NB4 (cell line): ENCODE results near the gene ZFHX2.
"Not testable (repeated sequence)": the region's sequence is repeated elsewhere in the genome, so short reads cannot be mapped to it uniquely, and the experiment has no call there.

Experiments used
- DNase-seq: peaks from one replicate; pipeline ENCODE4 v3.0.0; 2010; ENCODE audit warnings: low read depth
- H3K4me3 ChIP-seq: one replicate; pipeline ENCODE4 v1.5.1; 2011; ENCODE audit warnings: mild to moderate bottlenecking, low read depth, low read length, moderate library complexity
- MYC ChIP-seq: IDR thresholded peaks from 2 replicates; pipeline ENCODE4 v1.6.1; 2011; ENCODE audit warnings: low read depth, low read length
- POLR2A ChIP-seq: IDR thresholded peaks from 2 replicates; pipeline ENCODE4 v1.6.1; 2011; ENCODE audit warnings: mild to moderate bottlenecking; ENCODE audit not compliant: insufficient read length; ENCODE audit errors: extremely low read depth
- TF ChIP-seq, protein P1 (sequence below): IDR thresholded peaks from one replicate; pipeline ENCODE4 v1.5.1; 2012; ENCODE audit warnings: low read depth, low read length
- TF ChIP-seq, protein P2 (sequence below): IDR thresholded peaks from 2 replicates; pipeline ENCODE4 v1.6.1; 2011; ENCODE audit warnings: low read depth, low read length

Gene ZFHX2

DNA sequence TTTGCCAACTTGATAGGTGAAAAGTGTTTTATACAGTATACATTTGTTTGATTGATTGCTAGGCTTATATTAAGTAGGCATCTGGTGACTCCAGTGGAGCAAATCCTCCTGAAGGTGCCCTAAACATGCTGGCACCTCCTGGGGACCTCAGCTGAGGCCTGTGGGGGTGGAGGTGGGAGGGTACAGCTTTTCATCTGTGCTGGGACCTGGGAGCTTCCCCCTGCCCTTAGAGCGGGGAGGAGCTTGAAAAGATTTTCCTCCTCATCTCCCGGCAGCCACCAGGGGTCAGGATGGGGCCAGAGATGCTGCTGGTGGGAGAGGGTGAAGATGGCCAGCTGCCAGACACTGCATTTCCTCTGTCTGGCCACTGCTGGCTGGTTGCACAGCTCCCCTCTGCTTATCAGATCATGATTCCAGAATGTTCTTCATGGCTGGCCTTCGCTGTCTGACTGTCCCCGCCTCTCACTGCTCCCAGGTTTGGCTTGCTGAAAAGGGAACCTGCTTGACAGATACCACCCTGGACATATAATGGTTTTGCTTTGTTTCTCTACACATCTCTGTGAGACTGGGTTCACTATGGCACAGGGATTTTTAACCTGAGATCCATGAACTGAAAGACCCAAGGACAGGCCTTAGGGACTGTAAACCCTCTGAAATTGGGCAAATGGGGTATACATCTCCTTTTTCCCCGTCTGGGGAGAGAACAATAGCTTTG is 37.5 kb upstream of the ZFHX2 start:
- H3K4me3 ChIP-seq = no peak overlapping the region
- TF ChIP-seq, protein P1, sequence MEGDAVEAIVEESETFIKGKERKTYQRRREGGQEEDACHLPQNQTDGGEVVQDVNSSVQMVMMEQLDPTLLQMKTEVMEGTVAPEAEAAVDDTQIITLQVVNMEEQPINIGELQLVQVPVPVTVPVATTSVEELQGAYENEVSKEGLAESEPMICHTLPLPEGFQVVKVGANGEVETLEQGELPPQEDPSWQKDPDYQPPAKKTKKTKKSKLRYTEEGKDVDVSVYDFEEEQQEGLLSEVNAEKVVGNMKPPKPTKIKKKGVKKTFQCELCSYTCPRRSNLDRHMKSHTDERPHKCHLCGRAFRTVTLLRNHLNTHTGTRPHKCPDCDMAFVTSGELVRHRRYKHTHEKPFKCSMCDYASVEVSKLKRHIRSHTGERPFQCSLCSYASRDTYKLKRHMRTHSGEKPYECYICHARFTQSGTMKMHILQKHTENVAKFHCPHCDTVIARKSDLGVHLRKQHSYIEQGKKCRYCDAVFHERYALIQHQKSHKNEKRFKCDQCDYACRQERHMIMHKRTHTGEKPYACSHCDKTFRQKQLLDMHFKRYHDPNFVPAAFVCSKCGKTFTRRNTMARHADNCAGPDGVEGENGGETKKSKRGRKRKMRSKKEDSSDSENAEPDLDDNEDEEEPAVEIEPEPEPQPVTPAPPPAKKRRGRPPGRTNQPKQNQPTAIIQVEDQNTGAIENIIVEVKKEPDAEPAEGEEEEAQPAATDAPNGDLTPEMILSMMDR = peak; percentile 76
- no peak for TF ChIP-seq POLR2A
- TF ChIP-seq, protein P2, sequence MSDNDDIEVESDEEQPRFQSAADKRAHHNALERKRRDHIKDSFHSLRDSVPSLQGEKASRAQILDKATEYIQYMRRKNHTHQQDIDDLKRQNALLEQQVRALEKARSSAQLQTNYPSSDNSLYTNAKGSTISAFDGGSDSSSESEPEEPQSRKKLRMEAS = peak; percentile 31; the same call in 1 of the 2 replicates
- TF ChIP-seq MYC = peak; percentile 54
- peak; percentile 81 for DNase-seq

DNA sequence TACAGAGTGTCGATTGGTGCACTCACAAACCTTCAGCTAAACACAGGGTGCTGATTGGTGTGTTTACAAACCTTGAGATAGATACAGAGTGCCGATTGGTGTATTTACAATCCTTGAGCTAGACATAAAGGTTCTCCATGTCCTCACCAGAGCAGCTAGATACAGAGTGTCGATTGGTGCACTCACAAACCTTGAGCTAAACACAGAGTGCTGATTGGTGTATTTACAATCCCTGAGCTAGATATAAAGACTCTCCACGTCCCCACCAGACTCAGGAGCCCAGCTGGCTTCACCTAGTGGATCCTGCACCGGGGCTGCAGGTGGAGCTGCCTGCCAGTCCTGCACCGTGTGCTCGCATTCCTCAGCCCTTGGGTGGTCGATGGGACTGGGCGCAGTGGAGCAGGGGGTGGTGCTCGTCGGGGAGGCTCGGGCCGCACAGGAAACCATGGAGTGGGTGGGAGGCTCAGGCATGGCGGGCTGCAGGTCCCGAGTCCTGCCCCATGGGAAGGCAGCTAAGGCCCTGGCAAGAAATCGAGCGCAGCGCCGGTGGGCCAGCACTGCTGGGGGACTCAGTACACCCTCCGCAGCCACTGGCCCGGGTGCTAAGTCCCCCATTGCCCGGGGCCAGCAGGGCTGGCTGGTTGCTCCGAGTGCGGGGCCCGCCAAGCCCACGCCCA is 33.1 kb upstream of the ZFHX2 start:
- not testable (repeated sequence) for DNase-seq, H3K4me3 ChIP-seq

DNA sequence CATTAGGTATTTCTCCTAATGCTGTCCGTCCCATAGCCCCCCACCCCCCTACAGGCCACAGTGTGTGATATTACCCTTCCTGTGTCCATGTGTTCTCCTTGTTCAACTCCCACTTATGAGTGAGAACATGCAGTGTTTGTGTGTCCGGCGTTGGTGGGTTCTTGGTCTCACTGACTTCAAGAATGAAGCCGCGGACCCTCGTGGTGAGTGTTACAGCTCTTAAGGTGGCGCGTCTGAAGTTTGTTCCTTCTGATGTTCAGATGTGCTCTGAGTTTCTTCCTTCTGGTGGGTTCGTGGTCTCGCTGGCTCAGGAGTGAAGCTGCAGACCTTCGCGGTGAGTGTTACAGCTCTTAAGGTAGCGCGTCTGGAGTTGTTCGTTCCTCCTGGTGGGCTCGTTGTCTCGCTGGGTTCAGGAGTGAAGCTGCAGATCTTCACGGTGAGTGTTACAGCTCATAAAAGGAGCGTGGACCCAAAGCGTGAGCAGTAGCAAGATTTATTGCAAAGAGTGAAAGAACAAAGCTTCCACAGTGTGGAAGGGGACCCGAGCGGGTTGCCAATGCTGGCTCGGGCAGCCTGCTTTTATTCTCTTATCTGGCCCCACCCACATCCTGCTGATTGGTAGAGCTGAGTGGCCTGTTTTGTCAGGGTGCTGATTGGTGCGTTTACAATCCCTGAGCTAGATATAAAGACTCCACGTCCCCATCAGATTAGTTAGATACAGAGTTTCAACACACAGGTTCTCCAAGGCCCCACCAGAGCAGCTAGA is 32.4 kb upstream of the ZFHX2 start:
- DNase-seq, H3K4me3 ChIP-seq: not testable (repeated sequence)

DNA sequence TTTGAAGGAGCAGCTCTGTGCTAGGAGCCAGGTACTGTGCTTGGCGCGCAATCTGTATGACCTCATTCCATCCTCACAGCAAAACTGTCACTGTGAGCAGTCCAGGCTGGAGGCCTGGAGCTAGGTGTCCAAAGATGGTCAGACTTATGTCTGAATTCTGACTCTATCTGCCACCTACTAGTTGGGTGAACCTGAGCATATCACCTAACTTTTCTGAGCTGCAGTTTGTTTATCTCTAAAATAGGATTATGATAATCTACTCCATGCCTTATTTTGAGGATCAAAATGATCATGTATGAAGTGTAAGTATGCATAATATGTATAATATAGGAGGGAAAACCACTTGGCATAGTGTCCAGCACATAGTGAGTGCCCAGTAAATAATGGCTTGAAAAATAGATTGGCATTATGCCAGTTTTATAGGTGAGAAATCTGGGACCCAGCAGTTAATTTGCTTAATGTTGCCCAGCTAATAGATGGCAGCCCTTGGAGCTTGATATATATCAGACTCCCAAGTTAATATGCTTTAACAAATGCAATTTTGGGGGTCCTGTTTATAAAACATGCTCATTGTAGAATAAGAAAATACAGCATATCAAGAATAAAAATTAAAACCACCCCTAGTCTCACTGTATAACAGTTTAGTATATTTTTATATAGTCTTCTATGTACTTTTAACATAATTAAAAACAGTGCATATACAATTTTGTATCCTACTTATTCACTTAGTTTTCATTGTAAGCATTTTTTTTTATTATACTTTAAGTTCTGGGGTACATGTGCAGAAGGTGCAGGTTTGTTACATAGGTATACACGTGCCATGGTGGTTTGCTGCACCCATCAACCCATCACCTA is 31.6 kb upstream of the ZFHX2 start:
- TF ChIP-seq MYC (no peak), POLR2A (no peak)
- TF ChIP-seq, protein P1 = no peak
- TF ChIP-seq, protein P2 = no peak
- DNase-seq = no peak
- H3K4me3 ChIP-seq = no peak overlapping the region

DNA sequence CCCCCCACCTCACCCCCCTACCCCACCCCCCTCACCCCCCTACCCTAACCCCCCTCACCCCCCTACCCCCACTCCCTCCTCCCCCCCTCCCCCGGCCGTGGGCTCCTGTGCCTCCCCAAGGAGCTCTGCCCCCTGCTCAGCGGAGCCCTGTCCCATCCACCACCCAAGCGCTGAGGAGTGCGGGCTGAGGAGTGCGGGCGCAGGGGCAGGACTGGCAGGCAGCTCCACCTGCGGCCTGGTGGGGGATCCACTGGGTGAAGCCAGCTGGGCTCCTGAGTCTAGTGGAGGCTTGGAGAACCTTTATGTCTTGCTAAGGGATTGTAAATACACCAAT is 29.4 kb upstream of the ZFHX2 start:
- DNase-seq = no peak
- TF ChIP-seq POLR2A (no peak), MYC (no peak)
- TF ChIP-seq, protein P1 = no peak
- TF ChIP-seq, protein P2 = no peak

DNA sequence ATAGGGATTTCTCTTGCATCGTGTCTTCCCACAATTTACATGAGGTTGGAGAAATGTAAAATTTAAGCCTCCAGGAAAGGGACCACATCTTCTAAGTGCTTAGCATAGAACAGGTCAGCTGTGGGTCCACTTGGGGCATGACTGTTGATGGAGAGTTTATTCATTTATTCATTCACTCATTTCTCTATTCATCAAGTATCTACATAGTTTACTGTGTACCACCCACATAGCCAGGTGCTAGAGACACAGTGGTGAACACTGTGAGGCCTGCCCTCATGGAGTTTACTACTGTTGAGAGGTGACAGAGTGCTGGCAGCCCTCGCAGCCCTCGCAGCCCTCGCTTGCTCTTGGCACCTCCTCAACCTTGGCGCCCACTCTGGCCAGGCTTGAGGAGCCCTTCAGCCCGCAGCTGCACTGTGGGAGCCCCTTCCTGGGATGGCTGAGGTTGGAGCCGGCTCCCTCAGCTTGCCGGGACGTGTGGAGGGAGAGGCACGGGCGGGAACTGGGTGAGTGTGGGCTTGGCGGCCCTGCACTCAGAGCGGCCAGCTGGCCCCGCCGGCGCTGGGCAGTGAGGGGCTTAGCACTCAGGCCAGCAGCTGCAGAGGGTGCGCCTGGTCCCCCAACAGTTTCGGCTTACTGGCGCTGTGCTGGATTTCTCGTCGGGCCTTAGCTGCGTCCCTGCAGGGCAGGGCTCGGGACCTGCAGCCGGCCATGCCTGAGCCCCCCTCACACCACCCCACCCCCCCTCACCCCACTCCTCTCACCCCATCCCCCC is 28.8 kb upstream of the ZFHX2 start:
- H3K4me3 ChIP-seq = no peak overlapping the region
- no peak for DNase-seq
- TF ChIP-seq, protein P2 = no peak
- TF ChIP-seq, protein P1 = no peak
- TF ChIP-seq POLR2A (no peak), MYC (no peak)

More for the DNA sequence above, 29.4 kb upstream of the ZFHX2 start:
- no peak overlapping the region for H3K4me3 ChIP-seq
